DMS53 (cell line): ENCODE results near the gene TOM1.
"Not testable (repeated sequence)": the region's sequence is repeated elsewhere in the genome, so short reads cannot be mapped to it uniquely, and the experiment has no call there.

Experiments
- DNase-seq: peaks from one replicate; lab custom pipeline; 2025; lab: John Stamatoyannopoulos, UW

The TOM1 gene

DNA sequence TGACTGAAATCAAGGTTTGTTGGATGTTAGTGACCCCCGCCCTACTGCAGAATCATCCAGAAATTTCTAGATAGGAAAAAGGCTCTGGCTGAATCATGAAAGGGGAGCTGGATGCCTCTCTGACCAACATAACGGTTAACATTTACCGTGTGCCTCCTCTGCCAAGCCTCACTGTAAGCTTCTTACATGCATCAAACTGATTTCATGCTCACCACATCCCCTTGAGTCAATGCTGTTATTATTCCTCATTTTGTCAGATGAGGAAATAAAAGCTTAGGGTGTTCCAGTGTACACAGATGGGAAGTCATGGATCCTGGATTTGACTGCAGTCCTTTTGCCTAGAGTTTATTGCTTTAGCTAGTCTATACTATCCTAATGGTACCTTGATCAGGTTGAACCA lies 75.3 kb downstream of the TOM1 start:
- DNase-seq = no peak

DNA sequence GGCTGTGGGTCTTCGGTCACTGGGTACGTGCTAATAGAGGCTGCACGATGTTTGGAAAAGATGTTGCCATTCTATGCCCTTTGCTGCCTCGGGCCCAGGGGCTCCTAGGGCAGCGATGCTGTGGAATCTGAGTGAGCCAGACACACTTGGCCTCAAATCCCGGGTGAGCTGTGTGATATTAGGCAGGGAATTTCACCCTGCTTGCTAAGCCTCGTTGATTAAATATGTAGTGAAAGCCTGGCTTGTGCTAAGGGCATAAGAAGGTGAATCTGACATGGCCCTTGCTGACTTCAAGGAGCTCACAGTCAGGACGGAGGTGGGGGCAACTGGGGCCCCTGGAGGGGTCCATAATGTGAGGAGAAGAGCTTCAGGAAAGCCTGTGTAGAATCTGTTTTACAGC lies 75.8 kb downstream of the TOM1 start:
- DNase-seq = no peak

DNA sequence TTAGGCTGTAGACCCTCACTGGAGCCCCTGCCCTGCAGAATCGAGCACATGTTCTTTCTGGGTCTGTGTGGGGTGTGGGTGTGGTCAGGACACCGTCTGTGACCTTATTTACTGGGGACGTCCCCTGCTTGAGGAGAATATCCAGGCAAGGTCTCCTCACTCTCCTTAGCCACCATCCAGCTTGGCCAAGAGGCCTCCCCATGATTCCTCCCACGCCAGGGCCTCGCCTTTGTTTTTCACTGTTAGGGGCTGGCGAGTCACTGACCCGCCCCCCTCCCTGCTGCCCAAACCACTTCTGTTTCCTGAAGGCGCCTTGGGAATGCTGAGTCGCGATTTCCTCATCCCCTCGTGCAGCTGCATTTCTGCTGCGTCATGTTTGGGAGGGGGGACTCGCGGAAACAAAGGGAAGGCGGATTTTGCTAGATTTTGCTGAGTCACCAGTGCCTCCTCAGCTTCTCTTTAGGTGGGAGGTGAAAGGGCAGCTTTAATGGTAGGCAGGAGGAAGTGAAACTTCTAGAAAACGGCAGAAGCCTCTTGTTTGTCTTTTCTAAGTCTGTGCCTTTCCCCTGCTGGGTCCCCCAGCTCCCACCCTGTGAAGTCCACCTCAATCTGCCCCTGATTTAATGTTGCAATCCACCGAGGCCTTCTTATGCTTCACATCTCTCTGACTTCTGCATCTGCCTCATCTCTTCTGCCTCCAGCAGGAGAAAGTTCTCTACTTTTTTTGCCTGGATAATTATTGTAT lies 77.2 kb downstream of the TOM1 start:
- peak; percentile 81 for DNase-seq

DNA sequence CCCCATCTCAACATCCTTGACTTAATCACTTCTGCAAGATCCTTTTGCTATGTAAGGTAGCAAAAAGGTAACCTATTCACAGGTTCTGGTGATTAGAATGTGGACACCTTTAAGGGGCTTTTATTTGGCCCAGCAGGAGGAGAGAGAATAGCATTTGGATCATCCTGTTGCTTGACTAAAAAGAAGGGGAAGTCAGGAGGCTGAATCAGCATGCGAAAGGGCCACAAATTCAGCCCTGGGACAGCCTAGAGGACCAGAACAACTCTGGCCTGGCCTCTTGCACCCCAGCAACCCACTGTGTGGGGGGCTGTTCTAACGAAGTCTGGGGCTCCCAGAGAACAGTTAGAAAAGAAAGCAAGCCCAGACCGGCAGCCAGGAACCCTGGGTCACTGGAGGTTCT lies 78.0 kb downstream of the TOM1 start:
- DNase-seq = no peak

DNA sequence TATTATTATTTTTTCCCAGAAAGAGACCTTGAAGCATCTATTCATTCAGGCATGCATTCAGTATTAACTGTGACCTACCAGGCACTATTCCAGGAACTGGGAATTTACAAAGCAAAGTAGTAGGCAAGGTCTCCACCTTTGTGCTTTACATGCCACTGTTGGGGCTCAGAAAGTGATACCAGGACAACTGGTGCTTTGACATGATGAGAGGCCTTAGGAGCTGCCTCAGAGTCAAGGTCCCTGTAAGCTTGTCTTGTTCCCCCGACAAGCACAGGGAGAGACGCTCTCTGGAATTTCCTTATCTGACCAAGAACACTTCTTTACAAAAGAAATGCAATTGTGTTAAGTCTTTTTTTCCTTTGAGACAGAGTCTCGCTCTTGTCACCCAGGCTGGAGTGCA lies 78.9 kb downstream of the TOM1 start:
- no peak for DNase-seq

DNA sequence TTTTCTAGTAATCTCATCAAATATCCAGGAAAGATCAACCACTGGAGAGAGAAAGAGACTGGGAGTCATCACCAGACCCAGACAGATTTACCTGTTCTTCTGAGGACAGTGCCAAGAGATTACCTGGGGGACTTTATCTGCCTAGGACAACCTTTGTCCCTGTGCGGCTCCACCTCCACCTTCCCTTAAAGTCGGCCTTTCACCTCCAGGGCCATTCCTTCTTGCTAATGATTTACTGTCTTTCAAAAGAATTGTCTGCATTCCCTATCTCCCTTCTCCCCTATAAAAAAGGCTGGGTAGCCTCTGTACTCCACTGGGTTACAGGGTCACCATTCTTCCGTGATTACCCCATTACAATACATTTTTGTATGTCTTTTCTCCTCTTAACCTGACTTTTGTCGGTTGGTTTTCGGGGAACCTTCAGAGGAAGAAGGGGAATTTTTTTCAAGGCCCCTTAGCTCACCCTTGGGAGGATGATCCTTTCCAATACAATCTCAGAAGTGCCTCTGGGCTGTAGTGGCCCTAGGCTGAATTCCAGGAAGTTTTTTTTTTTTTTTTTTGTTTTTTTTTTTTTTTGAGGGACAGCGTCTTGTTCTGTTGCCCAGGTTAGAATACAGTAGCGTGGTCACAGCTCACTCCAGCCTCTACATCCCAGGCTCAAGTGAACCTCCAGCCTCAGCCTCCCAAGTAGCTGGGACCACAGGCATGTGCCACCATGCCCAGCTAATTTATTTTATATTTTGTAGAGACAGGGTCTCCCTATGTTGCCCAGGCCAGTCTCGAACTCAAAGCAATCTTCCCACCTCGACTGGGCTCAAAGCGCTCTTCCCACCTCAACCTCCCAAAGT lies 79.7 kb downstream of the TOM1 start:
- no peak for DNase-seq

DNA sequence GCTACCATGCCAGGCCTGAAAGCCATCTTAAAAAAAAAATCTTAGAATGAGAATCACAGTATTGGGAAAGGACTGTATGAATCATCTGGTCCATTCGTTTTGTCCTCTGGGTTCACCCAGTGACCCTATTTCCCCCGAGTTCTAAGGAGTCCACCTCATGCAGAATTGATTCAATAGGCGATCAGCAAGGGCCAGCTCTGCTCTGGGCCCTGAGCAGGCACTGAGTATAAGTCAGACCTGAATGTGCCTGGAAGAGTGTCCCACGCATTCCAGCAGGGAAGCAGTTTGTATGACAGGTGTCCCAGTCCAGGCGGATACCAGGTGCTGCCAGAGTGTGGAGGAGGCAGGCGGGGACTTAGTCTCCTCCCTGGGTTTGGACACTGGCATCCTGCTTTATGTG lies 80.3 kb downstream of the TOM1 start:
- no peak for DNase-seq

DNA sequence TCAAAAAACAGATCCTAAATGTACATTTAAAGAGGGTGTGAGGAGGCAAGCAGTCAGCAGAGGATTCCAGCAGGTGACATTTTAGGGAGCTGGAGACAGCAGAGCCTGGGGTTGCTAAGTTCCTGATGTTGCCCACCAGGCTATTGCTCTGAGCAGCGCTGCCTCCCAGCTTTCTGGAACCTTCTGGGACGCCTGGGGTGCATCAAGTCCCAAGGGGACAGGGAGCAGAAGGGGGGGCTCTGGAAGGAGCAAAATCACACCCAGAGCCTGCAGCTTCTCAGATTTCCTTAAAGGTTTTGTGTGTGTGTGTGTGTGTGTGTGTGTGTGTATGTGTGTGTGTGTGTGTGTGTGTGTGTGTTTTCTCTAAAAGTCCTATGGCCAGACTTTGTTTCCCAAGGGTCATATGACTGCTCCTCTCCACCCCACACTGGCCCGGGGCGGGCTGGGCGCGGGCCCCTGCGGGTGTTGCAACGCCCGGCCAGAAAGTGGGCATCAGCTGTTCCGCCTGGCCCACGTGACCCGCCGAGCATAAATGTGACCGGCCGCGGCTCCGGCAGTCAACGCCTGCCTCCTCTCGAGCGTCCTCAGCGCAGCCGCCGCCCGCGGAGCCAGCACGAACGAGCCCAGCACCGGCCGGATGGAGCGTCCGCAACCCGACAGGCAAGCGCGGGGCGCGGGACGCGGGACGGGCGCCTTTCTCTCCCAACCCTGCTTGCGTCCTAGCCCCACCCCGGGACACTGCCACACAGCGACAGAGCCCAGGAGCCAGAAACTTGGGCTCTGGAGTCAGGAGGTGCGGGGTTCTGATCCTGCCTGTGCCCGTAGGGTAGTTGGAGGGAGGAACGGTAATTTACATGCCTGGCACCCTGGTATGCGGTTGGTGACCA lies 81.1 kb downstream of the TOM1 start, which contains the start of gene HMOX1:
HMOX1 (plus strand) TSS at position 560 of the 887 bp plus-strand sequence; CDS start at position 638, 78 bp downstream.
- DNase-seq = peak; percentile 82

DNA sequence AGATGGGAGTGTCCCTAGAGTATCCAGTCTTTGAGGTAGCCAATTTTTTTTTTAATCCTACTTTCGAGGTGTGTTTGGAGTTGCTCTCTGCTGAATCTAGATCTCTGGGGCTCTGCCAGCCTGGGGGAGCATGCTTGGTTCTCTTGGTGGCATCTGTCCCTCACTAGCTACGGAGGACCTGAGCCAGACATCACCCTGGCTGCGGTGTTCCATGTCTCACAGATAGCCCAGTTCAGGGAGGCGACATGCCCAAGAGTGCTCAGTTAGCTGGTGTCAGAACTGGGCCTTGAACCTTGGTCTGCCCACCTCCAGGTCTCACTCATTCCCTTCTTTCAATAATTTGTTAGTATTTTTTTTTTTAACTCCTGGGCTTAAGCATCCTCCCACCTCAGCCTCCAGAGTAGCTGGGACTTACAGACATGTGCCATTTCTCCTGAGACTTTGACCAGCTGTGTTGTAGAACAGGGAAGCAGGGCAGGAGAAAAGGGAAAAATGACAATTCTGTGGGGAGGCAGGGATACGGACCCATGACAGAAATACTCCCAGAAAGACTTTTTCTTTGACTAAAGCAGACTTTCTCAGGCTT lies 81.8 kb downstream of the TOM1 start:
- no peak for DNase-seq

DNA sequence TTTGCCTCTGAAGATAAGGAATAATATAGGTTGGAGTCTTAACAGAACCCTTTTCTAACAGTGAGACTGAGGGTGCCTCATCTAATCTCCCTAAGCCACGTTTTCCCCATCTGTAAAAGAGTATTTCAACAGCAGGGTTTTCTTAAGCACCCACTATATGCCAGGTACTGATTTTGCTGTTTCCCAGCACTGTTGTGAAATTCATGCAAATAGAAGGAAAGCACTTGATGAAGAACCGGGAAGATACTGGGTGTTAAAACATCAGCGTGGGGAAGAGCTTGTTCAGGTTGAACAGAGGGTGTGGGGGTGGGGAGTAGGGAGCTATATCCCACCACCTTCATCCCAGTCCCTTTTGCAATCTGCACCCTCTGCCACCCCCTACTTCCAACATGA lies 84.0 kb downstream of the TOM1 start:
- DNase-seq = no peak

DNA sequence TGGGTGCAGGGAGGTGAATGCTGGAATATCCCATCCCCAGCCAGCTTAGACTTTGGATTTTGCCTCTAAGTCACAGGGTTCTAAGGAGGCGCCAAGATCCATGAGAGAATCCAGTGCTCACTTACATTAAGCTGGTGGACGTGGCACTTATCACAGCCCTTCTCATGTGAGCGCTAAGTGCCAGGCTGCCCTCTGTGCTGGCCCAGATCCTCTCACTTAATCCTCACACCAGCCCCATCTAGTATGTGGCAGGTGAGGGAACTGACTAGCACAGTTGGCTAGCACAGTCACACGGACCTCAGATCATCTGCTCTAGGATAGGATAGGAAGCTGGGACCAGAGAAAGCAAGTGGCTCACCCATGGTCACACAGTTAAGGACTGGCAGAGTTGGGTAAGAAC lies 84.8 kb downstream of the TOM1 start:
- DNase-seq = peak; percentile 12

DNA sequence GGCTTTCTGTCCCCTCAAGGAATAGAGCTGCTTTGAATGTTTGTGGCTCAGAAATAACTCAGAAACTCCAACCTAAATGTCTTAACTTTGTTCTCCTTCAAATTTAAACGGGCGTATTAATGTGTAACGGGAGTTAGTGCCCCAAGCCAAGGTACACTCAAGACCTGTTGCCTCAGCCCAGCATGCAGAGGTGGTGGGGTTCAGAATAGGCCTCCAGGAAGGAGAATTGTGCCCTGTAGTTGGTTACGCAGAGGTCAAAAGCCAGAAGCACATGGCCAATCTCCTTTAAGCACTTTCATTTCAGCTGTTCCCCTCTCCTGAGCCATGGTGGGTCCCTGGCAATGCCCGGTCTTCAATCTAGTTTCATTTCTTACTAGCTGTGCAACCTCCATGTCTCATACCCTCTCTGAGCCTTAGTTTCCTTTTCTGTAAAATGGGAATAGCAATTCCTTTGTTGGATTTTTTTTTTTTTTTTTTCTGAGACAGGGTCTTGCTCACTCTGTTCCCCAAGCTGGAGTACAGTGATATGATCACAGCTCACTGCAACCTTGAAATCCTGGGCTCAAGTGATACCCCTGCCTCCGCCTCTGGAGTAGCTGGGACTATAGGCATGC lies 85.4 kb downstream of the TOM1 start:
- DNase-seq = no peak

DNA sequence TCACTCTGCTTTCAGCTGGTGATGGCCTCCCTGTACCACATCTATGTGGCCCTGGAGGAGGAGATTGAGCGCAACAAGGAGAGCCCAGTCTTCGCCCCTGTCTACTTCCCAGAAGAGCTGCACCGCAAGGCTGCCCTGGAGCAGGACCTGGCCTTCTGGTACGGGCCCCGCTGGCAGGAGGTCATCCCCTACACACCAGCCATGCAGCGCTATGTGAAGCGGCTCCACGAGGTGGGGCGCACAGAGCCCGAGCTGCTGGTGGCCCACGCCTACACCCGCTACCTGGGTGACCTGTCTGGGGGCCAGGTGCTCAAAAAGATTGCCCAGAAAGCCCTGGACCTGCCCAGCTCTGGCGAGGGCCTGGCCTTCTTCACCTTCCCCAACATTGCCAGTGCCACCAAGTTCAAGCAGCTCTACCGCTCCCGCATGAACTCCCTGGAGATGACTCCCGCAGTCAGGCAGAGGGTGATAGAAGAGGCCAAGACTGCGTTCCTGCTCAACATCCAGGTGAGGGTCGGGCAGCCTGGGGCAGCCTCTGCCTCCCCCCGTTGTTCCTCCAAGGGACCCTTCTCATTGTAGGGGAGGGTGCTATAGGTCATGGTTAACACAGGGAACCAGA lies 87.1 kb downstream of the TOM1 start:
- DNase-seq = no peak

DNA sequence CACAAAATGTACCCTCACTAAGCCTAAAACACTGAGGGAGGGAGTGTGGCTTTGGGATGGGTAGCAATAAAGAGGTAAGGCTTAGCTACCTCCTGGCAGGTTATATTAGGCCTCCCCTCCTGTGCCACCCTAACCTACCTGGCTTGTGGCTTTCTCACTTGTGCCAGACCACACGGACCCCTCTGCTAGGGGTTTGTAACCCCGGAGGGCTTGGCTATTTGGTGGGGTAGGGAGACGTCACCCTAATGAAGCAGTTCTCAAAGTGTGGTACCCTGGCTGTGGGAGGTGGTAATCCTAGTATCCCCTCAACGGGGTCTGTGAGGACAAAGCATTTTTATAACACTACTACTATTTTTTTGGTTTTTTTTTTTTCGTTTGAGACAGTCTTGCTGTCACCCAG lies 91.2 kb downstream of the TOM1 start:
- no peak for DNase-seq

DNA sequence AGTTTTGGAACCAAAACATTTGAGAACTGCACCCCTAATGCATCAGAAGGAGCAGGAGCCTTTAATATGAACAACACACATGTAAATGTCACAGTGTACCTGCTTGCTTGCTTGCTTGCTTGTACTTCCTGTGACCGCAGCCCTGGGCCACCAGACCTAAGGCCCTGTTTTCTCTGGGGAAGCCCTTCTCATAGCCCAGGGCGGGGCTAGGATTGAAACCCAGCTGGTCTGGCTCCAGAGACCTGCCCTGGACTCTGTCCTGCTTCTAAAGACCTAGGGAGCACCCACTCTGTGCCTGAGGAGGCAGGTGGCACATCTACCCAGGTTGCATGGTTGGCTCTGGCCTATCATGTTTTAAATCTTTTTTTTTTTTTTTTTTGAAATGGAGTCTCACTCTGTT lies 92.7 kb downstream of the TOM1 start:
- DNase-seq = no peak

DNA sequence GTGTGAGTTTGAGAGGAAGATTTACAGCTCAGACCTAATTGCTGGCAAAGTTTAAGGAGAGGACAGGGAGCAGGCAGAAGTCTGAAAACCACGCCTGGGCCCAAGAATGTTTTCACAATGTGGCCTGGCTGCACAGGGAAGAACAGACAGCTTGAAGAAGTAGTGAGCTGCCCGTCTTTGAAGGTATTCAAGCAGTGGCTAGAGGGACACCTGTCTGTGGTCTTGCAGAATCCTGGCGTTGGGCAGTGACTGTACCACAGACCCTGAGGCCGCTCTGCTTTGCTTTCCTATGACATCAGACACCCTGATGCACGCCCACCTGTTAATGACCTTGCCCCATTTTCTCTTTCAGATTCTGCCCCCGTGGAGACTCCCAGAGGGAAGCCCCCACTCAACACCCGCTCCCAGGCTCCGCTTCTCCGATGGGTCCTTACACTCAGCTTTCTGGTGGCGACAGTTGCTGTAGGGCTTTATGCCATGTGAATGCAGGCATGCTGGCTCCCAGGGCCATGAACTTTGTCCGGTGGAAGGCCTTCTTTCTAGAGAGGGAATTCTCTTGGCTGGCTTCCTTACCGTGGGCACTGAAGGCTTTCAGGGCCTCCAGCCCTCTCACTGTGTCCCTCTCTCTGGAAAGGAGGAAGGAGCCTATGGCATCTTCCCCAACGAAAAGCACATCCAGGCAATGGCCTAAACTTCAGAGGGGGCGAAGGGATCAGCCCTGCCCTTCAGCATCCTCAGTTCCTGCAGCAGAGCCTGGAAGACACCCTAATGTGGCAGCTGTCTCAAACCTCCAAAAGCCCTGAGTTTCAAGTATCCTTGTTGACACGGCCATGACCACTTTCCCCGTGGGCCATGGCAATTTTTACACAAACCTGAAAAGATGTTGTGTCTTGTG lies 93.7 kb downstream of the TOM1 start:
- DNase-seq = no peak

DNA sequence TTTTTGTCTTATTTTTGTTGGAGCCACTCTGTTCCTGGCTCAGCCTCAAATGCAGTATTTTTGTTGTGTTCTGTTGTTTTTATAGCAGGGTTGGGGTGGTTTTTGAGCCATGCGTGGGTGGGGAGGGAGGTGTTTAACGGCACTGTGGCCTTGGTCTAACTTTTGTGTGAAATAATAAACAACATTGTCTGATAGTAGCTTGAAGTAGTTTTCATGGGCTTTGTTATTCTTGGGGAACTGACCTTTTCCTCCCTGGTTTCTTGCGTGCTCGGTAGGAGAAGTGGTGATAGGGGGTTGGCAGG lies 94.3 kb downstream of the TOM1 start:
- DNase-seq = no peak

DNA sequence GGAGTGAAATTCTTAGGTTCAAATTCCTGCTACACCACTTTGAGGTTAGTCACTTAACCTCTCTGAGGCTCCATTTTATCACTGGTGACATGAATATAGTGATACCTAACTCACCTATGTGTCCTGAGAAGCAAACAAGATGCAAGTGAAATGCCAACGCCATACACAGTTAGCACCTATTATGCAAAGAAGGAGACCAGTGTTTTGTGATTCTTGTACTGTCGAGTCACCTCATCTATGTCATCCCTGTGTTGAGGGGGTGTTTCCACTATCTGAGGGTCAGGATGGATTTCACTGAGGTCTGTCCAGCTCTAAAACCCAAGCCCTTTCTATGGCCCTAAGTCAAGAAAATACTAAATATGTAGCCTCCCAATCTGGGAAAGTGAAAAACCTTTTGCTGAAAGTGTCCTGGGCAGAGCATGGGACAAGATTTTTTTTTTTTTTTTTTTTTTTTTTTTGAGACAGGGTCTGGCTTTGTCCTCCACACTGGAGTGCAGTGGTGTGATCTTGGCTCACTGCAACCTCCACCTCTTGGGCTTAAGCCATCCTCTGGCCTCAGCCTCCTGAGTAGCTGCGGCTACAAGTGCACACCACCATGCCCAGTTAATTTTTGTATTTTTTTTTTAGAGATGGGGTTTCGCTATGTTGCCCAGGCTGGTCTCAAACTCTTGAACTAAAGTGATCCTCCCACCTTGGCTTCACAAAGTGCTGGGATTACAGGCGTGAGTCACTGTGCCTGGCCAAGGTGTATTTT lies 95.3 kb downstream of the TOM1 start:
- DNase-seq = no peak

DNA sequence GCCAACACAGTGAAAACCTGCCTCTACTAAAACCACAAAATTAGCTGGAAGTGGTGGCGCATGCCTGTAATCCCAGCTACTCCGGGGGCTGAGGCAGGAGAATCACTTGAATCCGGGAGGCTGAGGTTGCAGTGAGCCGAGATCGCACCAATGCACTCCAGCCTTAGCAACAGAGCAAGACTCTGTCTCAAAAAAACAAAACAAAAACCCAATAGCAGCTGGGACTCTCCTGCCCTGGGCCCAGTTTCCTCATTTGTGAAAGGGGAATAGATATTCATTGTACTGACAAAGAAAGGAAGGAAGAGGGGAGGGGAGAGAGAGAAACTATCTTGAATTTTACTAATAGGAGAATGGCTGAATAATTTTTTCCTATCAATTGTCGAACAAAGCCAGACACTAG lies 96.9 kb downstream of the TOM1 start:
- not testable (repeated sequence) for DNase-seq
